Activated naive CD4-positive, alpha-beta T cell treated with anti-CD3 and anti-CD28 coated beads for 36 hours (primary cell): Measurements from ENCODE around the gene CDC25C. TPM values are rescaled to one million over a fixed set of nuclear protein-coding genes. Genes with fewer than 3 reads are reported as not detected.
"Not testable (repeated sequence)": the region's sequence is repeated elsewhere in the genome, so short reads cannot be mapped to it uniquely, and the experiment has no call there.

Source experiments
- CTCF ChIA-PET: fragments of 350-600 bp; sonication (Branson Sonifier 250); formaldehyde crosslinking; loops from one replicate; lab custom pipeline; 2021; ENCODE audit warnings: antibody characterized with exemption; lab: Charles Lee
- DNase-seq: peaks from one replicate; pipeline ENCODE4 v3.0.0-alpha.2; 2020
- H3K27ac Mint-ChIP-seq: one replicate; pipeline ENCODE4 v1.8.0; 2021; ENCODE audit warnings: mild to moderate bottlenecking, mixed read lengths
- H3K27me3 Mint-ChIP-seq: one replicate; pipeline ENCODE4 v1.8.0; 2021; ENCODE audit warnings: low read depth, mixed read lengths
- H3K36me3 Mint-ChIP-seq: one replicate; pipeline ENCODE4 v1.8.0; 2021; ENCODE audit warnings: low read depth, mixed read lengths
- H3K4me1 Mint-ChIP-seq: one replicate; pipeline ENCODE4 v1.8.0; 2021; ENCODE audit warnings: low read depth, mixed read lengths
- H3K4me3 Mint-ChIP-seq: one replicate; pipeline ENCODE4 v1.8.0; 2021; ENCODE audit warnings: mild to moderate bottlenecking, moderate library complexity, mixed read lengths
- H3K9me3 Mint-ChIP-seq: one replicate; pipeline ENCODE4 v1.8.0; 2021; ENCODE audit warnings: mixed read lengths
- intact Hi-C: fragments of 100-400 bp; cut with micrococcal nuclease; formaldehyde crosslinking; loops from one replicate; pipeline ENCODE4 v1.15.1; 2023
- total RNA-seq, 2 experiments: library from RNA; stranded (reverse); gene quantifications; one replicate each; pipeline ENCODE4 v1.2.3, GENCODE V29; 2021

CDC25C gene
- total RNA-seq, 2 experiments from 2014 or later: 23.2 to 26.6 TPM

DNA sequence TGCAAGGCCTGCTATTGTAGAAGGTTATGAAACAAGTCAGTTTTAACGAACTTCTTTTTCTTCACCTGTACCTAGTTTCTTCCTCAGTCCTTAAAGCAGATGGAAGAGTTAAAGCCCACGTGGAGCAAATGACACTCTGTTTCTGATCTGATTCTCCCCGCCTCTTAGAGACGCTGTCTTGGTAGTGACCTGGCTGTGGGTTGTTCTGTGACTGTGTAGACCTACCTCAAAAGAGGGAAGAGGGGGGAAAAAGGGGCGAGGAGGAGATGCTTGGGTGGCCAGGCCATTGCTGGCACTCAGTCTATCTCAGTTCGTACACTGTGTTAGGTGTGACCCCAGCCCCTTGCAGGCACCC is 57.8 kb downstream of the CDC25C start:
- intact Hi-C loops: no loop called here
- peak overlapping the region; percentile 36 for H3K4me3 Mint-ChIP-seq
- CTCF ChIA-PET: no interaction called here
- peaks cover 3% of the 10 kb centered on the region for H3K4me1 Mint-ChIP-seq
- H3K9me3 Mint-ChIP-seq: no peaks in the 10 kb centered on the region
- no peak for DNase-seq
- H3K27me3 Mint-ChIP-seq: peaks cover 20% of the 10 kb centered on the region
- no peaks in the 10 kb centered on the region for H3K36me3 Mint-ChIP-seq
- no peak overlapping the region for H3K27ac Mint-ChIP-seq

DNA sequence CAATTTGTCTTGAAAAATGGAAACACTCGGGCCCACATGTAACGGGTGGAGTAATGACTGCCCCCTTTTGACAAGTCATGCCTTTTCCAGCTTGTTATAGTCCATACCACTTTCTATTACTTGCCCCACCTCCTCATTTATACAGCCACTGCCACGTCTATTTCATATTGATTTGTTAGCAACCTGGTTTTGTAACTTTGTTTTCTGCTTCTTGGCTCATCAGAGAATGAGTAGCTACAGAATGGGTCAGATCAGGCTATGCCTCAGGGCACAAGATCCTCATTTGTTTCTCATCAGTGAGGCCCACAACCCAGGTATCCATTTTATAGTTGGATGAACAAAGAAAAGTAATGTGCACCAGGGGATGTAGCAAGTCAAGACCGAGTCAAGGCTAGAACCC is 58.9 kb downstream of the CDC25C start:
- Mint-ChIP-seq H3K27me3 (peaks cover 24% of the 10 kb centered on the region), H3K27ac (no peak overlapping the region), H3K4me1 (peaks cover 3% of the 10 kb centered on the region), H3K4me3 (no peak overlapping the region), H3K36me3 (no peaks in the 10 kb centered on the region), H3K9me3 (no peaks in the 10 kb centered on the region)
- CTCF ChIA-PET: no interaction called here
- no peak for DNase-seq
- intact Hi-C loops: no loop called here

DNA sequence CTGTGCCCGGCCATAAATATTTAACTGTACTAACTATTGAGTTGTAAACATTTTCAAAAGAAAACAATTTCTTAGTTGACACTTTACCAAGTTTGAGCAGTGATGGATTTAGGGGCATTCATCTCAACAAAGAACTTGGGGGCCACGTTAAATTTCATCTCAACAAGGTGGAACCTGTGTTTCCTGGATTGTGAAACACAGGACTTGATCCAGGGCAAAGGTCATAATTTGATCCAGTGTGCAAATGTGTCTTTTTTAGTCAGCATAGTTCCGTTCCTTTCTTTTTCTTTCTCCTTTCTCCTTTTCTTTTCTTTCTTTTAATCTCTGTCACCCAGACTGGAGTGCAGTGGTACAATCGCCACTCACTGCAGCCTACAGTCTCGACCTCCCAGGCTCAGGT is 60.3 kb downstream of the CDC25C start:
- no peaks in the 10 kb centered on the region for H3K9me3 Mint-ChIP-seq
- H3K4me1 Mint-ChIP-seq: peaks cover 3% of the 10 kb centered on the region
- CTCF ChIA-PET: no interaction called here
- H3K4me3 Mint-ChIP-seq: no peak overlapping the region
- intact Hi-C loops: no loop called here
- DNase-seq: no peak
- H3K27me3 Mint-ChIP-seq: peaks cover 24% of the 10 kb centered on the region
- no peak overlapping the region for H3K27ac Mint-ChIP-seq
- no peaks in the 10 kb centered on the region for H3K36me3 Mint-ChIP-seq

DNA sequence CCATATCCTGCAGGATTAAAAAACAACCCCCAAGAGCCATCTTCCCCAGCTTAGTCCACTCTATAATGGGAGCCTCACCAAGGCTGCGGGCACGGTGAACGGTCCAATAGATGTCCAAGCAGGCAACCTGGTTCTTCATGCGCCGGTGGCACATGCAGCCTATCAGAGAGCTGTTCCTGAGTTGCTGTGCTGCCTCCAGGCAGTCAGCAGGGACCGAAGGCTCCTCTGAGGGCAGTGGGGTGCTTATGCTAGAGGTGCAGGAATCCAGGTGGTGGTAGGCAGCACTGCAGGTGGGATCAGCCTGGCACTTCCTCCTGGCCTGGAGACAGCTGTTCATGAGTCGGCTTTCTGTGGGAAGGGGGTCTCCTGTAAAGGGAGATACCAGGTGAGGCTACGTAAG is 67.4 kb downstream of the CDC25C start:
- intact Hi-C loops: no loop called here
- Mint-ChIP-seq H3K4me1 (peaks cover 3% of the 10 kb centered on the region), H3K36me3 (no peaks in the 10 kb centered on the region), H3K27ac (no peak overlapping the region), H3K27me3 (peaks cover 9% of the 10 kb centered on the region), H3K4me3 (no peak overlapping the region), H3K9me3 (no peaks in the 10 kb centered on the region)
- no peak for DNase-seq
- CTCF ChIA-PET: no interaction called here

DNA sequence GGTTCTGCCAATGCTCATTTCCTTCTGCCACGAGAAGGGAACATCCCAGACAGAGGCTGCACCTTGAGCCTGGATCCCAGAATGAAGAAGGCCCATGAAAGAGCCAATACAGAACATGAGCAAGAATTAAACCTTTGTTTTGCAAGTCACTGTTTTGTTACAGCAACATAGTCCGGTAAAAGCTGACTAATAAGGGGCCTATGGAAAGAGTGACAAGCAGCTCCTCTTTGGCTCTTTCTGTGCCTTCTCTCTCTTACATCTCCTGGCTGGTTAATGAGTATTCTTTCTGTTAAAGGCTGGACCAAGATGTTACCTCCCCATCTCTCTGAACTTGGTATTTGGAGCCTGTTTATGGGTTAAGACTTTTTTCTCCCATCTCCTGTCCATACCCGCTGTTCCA is 68.0 kb downstream of the CDC25C start:
- Mint-ChIP-seq H3K36me3 (no peaks in the 10 kb centered on the region), H3K4me1 (peaks cover 3% of the 10 kb centered on the region), H3K27ac (no peak overlapping the region), H3K27me3 (peaks cover 7% of the 10 kb centered on the region), H3K4me3 (no peak overlapping the region), H3K9me3 (no peaks in the 10 kb centered on the region)
- DNase-seq: peak; percentile 7
- CTCF ChIA-PET: interaction anchor here (0.5 to 0.6 kb wide), 2 partner anchors 16 to 1250 kb away, joined by 4 to 5 read pairs; no protein-coding TSS in a partner anchor
- intact Hi-C loops: no loop called here

DNA sequence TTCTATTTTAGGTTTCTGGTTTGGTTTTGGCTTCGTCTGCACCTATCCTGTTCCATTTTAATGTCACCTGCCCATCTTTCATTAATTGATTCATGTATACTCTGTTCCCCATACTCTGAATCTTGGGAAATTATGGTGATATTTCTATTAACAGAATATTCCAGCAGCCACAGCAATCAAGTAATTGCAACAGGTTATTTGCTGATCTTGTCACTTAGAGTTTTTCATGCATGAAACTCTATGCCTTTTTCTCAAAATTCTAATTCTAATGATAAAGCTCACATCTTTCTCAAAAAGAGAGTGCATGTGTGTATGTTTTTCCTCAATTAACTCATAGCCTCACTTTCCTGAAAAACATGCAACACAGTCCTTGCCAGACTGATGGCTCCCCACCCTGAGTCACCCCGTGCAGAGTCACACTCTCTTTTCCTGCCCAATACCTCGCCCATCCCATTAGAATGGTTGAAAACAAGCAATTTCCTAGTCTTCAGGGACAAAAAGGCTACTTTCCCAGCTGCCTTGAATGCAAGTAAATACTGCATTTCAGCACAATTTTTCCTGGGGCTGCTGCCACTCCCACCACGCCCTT is 72.8 kb downstream of the CDC25C start:
- no peak for DNase-seq
- H3K27me3 Mint-ChIP-seq: no peaks in the 10 kb centered on the region
- no peaks in the 10 kb centered on the region for H3K36me3 Mint-ChIP-seq
- intact Hi-C loops: no loop called here
- no peak overlapping the region for H3K27ac Mint-ChIP-seq
- CTCF ChIA-PET: no interaction called here
- no peaks in the 10 kb centered on the region for H3K9me3 Mint-ChIP-seq
- H3K4me1 Mint-ChIP-seq: peaks cover 3% of the 10 kb centered on the region
- H3K4me3 Mint-ChIP-seq: no peak overlapping the region

DNA sequence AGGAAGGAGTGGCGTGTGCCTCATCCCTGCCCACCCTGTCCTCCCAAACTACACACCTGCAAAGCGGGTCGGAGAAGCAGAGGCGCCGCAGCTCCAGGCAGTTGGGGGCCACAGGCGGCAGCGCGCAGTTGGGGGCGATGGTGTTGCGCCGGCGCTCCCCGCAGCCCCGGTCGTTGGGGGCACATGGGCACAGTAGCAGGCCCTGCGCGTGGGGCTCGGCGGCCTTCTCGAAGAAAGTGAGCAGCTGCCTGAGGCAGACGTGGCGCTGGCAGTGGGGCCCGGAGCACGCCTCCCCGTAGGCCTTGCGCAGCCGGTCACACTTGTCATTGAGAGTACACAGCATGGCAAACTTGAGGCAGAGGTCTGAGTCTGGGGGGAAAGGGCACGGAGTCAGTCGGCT is 74.0 kb downstream of the CDC25C start:
- intact Hi-C loops: no loop called here
- DNase-seq: no peak
- H3K9me3 Mint-ChIP-seq: no peaks in the 10 kb centered on the region
- H3K27ac Mint-ChIP-seq: no peak overlapping the region
- no peaks in the 10 kb centered on the region for H3K27me3 Mint-ChIP-seq
- CTCF ChIA-PET: no interaction called here
- H3K36me3 Mint-ChIP-seq: no peaks in the 10 kb centered on the region
- H3K4me3 Mint-ChIP-seq: no peak overlapping the region
- no peaks in the 10 kb centered on the region for H3K4me1 Mint-ChIP-seq

DNA sequence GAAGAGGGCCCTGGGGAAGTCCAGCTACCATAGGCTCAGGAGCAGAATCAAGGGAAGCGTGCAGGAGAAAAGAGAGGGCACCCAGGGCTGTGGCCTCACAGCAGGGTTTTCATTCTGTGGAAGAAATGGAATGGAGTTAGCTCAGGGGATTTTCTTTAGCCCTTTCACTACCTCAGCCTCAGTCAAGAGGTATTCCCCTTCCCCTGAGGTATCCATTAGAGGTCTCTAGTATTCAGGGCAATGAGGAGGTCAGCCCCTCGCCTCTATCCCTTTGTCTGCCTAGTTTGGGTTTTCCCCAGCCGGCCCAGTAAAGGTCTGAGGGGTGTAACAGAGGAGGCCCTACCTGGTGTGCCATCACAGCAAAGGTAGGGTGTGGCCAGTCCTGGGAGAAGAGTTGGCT is 78.7 kb downstream of the CDC25C start:
- H3K4me3 Mint-ChIP-seq: no peak overlapping the region
- H3K9me3 Mint-ChIP-seq: no peaks in the 10 kb centered on the region
- CTCF ChIA-PET: interaction anchor here (1.1 kb wide), 1 partner anchor 23 kb away, joined by 3 read pairs; no protein-coding TSS in a partner anchor
- no peak for DNase-seq
- intact Hi-C loops: no loop called here
- H3K36me3 Mint-ChIP-seq: no peaks in the 10 kb centered on the region
- no peaks in the 10 kb centered on the region for H3K4me1 Mint-ChIP-seq
- H3K27me3 Mint-ChIP-seq: no peaks in the 10 kb centered on the region
- H3K27ac Mint-ChIP-seq: no peak overlapping the region

DNA sequence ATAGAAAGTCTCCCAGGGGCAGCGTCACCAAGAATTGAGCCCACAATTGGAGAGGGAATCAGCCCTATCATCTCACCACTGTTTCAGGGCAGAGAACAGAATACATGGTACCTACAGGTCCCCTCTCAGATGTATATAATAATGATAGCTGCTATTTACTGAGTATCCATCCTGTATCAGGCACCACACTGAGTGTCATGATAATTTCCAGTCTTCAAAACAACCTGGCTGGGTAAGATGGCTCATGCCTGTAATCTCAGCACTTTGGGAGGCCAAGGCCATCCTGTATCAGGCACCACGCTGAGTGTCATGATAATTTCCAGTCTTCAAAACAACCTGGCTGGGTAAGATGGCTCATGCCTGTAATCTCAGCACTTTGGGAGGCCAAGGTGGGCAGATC is 83.8 kb downstream of the CDC25C start:
- DNase-seq, intact Hi-C loops, H3K27me3 Mint-ChIP-seq, H3K4me1 Mint-ChIP-seq, H3K36me3 Mint-ChIP-seq, CTCF ChIA-PET, H3K4me3 Mint-ChIP-seq, H3K9me3 Mint-ChIP-seq, H3K27ac Mint-ChIP-seq: not testable (repeated sequence)

DNA sequence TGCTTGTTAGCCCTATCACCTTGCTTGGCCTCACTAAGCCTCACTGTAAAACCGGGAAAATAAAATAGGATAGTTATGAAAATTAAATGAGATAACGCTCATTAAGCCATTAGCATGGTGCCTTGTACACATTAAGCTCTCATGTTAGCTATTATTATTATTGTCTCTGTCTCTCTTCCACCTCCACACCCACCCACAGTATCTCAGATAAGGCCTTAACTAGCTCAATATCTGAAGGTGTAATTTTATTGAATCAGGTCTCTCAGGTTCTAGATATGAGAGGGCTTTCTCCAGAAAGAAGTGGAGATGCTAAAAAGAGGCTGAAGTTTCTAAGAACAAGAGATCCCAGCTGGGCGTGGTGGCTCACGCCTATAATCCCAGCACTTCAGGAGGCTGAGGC is 84.8 kb downstream of the CDC25C start:
- H3K36me3 Mint-ChIP-seq: no peaks in the 10 kb centered on the region
- H3K27me3 Mint-ChIP-seq: peaks cover 15% of the 10 kb centered on the region
- no peak overlapping the region for H3K27ac Mint-ChIP-seq
- no peak overlapping the region for H3K4me3 Mint-ChIP-seq
- CTCF ChIA-PET: interaction anchor here (0.7 kb wide), 1 partner anchor 257 kb away, joined by 3 read pairs; no protein-coding TSS in a partner anchor
- no peak for DNase-seq
- intact Hi-C loops: no loop called here
- no peaks in the 10 kb centered on the region for H3K9me3 Mint-ChIP-seq
- no peaks in the 10 kb centered on the region for H3K4me1 Mint-ChIP-seq

DNA sequence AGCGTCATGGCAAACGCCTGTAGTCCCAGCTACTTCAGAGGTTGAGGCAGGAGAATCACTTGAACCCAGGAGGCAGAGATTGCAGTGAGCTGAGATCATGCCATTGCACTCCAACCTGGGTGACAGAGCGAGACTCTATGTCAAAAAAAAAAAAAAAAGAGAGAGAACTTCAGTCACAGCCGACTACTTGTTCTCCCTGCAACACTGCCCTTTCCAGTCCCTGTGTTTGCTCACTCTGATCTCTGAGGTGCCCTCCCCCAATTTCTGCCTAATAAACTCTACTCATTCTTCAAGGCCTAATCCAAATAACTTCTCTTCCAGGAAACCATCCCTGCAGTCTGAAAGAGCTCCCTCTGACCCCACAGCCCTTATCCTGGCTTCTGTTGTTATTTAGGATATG is 85.3 kb downstream of the CDC25C start:
- Mint-ChIP-seq H3K27me3 (peaks cover 18% of the 10 kb centered on the region), H3K4me1 (peaks cover 3% of the 10 kb centered on the region), H3K27ac (no peak overlapping the region), H3K36me3 (no peaks in the 10 kb centered on the region), H3K4me3 (no peak overlapping the region), H3K9me3 (no peaks in the 10 kb centered on the region)
- CTCF ChIA-PET: interaction anchor here (0.7 kb wide), 3 partner anchors 209 to 1609 kb away, joined by 3 read pairs; no protein-coding TSS in a partner anchor
- DNase-seq: no peak
- intact Hi-C loops: no loop called here

DNA sequence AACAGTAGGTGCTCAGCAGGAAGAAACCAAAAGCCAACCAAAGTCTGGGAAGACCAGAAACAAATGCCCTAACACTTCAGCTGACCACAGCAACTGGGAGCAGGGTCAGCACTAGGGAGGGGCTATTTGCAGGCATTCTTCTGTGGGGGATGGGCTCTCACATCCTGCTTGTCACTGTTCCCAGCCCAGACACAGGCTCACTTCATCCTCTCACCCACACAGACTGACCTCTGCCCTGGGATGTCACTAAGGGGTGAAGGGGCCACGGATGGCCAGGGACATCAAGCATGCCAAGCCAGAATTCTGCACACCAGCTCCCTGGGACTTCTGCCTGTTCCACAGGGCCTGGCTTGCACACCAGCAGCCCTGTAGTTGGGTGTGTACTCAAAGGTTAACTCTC is 85.9 kb downstream of the CDC25C start:
- DNase-seq: no peak
- Mint-ChIP-seq H3K27me3 (peaks cover 25% of the 10 kb centered on the region), H3K4me3 (no peak overlapping the region), H3K9me3 (no peaks in the 10 kb centered on the region), H3K4me1 (peaks cover 9% of the 10 kb centered on the region), H3K27ac (no peak overlapping the region), H3K36me3 (no peaks in the 10 kb centered on the region)
- intact Hi-C loops: no loop called here
- CTCF ChIA-PET: interaction anchor here (0.7 kb wide), 2 partner anchors 210 to 1610 kb away, joined by 3 read pairs; no protein-coding TSS in a partner anchor

DNA sequence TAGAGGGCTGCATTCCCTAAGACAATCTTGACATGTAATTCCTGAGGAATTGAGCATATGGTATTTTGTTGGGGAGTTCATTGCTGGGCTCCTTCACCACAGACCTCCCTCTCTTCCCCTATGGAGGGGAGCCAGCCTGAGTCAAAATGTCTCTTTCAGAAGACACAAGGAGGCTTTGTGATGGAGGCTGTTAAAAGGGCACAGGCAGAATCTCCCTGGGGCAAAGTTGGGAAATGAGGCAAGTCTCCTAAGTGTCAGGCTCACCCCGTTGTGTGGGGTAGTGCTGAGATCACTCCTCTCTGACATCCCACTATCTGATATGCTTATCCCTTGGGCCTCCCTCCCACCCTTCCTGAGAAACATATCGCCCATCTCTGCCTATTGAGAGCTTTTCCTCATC is 87.8 kb downstream of the CDC25C start:
- Mint-ChIP-seq H3K27ac (no peak overlapping the region), H3K4me1 (peaks cover 12% of the 10 kb centered on the region), H3K36me3 (no peaks in the 10 kb centered on the region), H3K9me3 (no peaks in the 10 kb centered on the region), H3K4me3 (no peak overlapping the region), H3K27me3 (peaks cover 37% of the 10 kb centered on the region)
- no peak for DNase-seq
- CTCF ChIA-PET: interaction anchor here (1.6 kb wide), 1 partner anchor 108 kb away, joined by 3 read pairs; the partner anchor contains the start of gene KDM3B
- intact Hi-C loops: no loop called here
